Measurements from ENCODE around the gene TRAK1. TPM values are rescaled to one million over a fixed set of nuclear protein-coding genes. Genes with fewer than 3 reads are reported as not detected.

TRAK1 gene
- polyA plus RNA-seq, 3 donors = 6.6 to 40.8 (median 7.0) TPM

DNA sequence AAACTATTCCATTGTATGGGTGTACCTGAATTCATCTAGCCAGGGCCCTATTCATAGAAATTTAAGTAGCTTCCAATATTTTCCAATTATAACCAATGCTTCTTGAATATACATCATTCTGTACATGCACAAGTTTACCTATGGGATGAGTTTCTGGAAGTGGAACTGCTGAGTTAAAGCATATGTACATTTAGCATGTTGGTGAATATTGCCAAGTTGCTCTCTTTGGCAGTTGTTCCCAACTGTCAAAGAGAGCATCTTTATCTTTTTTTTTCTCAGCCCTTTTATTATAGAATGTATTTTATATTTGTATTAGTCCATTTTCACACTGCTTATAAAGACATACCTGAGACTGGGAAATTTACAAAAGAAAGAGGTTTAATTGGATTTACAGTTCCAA is 183.1 kb downstream of the TRAK1 start:
- Mint-ChIP-seq H3K27ac (no peak overlapping the region), H3K27me3 (ENCODE audit: low read depth in 3 of 3) (peaks cover 4 to 7% (median 5%) of the 10 kb centered on the region in 3 donors), H3K4me3 (no peak overlapping the region), H3K4me1 (no peaks in the 10 kb centered on the region), H3K9me3 (peaks cover 4 to 9% (median 7%) of the 10 kb centered on the region in 7 donors), H3K36me3 (no peaks in the 10 kb centered on the region)
- intact Hi-C loops (cut with micrococcal nuclease) = no loop called here
- H2AFZ ChIP-seq (ENCODE audit: insufficient read depth, low read depth, low read length, poor library complexity, severe bottlenecking) = no peak overlapping the region
- H4K20me1 ChIP-seq (ENCODE audit: insufficient read depth, low read length) = no peaks in the 10 kb centered on the region
- H3K27ac ChIP-seq (ENCODE audit: low read depth in 1 of 2, low read length in 2 of 2) = no peak overlapping the region
- H3K27me3 ChIP-seq (ENCODE audit: control insufficient read depth in 2 of 2, insufficient read depth in 2 of 2, low read length in 2 of 2) = peaks cover 2 to 3% of the 10 kb centered on the region in 2 donors
- H3K9me3 ChIP-seq (replicated peaks in 1 of 2; ENCODE audit: control insufficient read depth in 1 of 2, insufficient read depth in 1 of 2, low read length in 2 of 2) = no peaks in the 10 kb centered on the region
- H3K36me3 ChIP-seq (replicated peaks in 1 of 2; ENCODE audit: control insufficient read depth in 1 of 2, insufficient read depth in 2 of 2, low read length in 2 of 2) = no peaks in the 10 kb centered on the region
- H3K9ac ChIP-seq (ENCODE audit: insufficient read depth, low read length, poor library complexity, severe bottlenecking) = no peak overlapping the region
- TF ChIP-seq, protein P1, sequence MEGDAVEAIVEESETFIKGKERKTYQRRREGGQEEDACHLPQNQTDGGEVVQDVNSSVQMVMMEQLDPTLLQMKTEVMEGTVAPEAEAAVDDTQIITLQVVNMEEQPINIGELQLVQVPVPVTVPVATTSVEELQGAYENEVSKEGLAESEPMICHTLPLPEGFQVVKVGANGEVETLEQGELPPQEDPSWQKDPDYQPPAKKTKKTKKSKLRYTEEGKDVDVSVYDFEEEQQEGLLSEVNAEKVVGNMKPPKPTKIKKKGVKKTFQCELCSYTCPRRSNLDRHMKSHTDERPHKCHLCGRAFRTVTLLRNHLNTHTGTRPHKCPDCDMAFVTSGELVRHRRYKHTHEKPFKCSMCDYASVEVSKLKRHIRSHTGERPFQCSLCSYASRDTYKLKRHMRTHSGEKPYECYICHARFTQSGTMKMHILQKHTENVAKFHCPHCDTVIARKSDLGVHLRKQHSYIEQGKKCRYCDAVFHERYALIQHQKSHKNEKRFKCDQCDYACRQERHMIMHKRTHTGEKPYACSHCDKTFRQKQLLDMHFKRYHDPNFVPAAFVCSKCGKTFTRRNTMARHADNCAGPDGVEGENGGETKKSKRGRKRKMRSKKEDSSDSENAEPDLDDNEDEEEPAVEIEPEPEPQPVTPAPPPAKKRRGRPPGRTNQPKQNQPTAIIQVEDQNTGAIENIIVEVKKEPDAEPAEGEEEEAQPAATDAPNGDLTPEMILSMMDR (IDR thresholded peaks at IDR 0.05) = no peak
- no peak overlapping the region for H3K4me2 ChIP-seq (replicated peaks; ENCODE audit: extremely low read depth, low read length, poor library complexity, severe bottlenecking)
- H3K4me1 ChIP-seq (ENCODE audit: control insufficient read depth in 1 of 2, insufficient read depth in 2 of 2, low read length in 2 of 2) = no peaks in the 10 kb centered on the region
- H3K79me2 ChIP-seq (ENCODE audit: insufficient read depth, low read length) = no peaks in the 10 kb centered on the region
- DNase-seq = no peak
- H3K4me3 ChIP-seq (replicated peaks in 1 of 3; ENCODE audit: low read depth in 2 of 3, low read length in 3 of 3) = no peak overlapping the region

DNA sequence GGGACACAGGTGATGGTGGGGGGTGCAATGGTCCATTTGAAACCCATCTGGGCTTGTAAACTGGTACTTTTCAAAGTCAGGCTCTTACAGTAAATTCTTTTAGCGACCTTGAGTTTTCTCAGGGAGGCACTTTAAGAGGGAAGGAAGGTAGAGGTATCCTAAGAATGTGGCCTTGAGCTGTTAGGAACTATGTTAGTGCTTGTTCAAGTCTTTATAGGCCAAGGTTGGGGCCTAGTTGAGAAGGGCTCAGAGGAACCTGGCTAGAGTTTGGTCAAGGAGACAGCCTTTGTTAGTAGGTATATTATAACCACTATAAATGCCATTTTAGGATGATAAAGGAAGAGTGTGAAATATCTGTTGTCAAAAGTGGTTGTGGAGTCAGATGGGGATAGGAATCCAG is 184.1 kb downstream of the TRAK1 start:
- Histone ChIP-seq H3K27me3 (ENCODE audit: control insufficient read depth in 2 of 2, insufficient read depth in 2 of 2, low read length in 2 of 2) (peaks cover 1 to 2% of the 10 kb centered on the region in 2 donors), H3K27ac (ENCODE audit: low read depth in 1 of 2, low read length in 2 of 2) (no peak overlapping the region), H3K4me3 (replicated peaks in 1 of 3; ENCODE audit: low read depth in 2 of 3, low read length in 3 of 3) (no peak overlapping the region), H3K9ac (ENCODE audit: insufficient read depth, low read length, poor library complexity, severe bottlenecking) (no peak overlapping the region), H4K20me1 (ENCODE audit: insufficient read depth, low read length) (no peaks in the 10 kb centered on the region), H3K4me2 (replicated peaks; ENCODE audit: extremely low read depth, low read length, poor library complexity, severe bottlenecking) (no peak overlapping the region), H3K79me2 (ENCODE audit: insufficient read depth, low read length) (no peaks in the 10 kb centered on the region), H3K36me3 (replicated peaks in 1 of 2; ENCODE audit: control insufficient read depth in 1 of 2, insufficient read depth in 2 of 2, low read length in 2 of 2) (no peaks in the 10 kb centered on the region), H3K4me1 (ENCODE audit: control insufficient read depth in 1 of 2, insufficient read depth in 2 of 2, low read length in 2 of 2) (no peaks in the 10 kb centered on the region), H2AFZ (ENCODE audit: insufficient read depth, low read depth, low read length, poor library complexity, severe bottlenecking) (no peak overlapping the region), H3K9me3 (replicated peaks in 1 of 2; ENCODE audit: control insufficient read depth in 1 of 2, insufficient read depth in 1 of 2, low read length in 2 of 2) (peaks cover 6% of the 10 kb centered on the region in 2 donors)
- Mint-ChIP-seq H3K4me3 (no peak overlapping the region), H3K4me1 (no peaks in the 10 kb centered on the region), H3K36me3 (no peaks in the 10 kb centered on the region), H3K9me3 (peaks cover 12 to 18% (median 16%) of the 10 kb centered on the region in 7 donors), H3K27ac (no peak overlapping the region), H3K27me3 (ENCODE audit: low read depth in 3 of 3) (peaks cover 4 to 5% (median 5%) of the 10 kb centered on the region in 3 donors)
- 71% methylated on average over 1 of the region's 1 CpG for WGBS (ENCODE audit: insufficient coverage)
- intact Hi-C loops (cut with micrococcal nuclease) = no loop called here
- DNase-seq = no peak
- TF ChIP-seq, protein P1 (IDR thresholded peaks at IDR 0.05) = no peak

Small RNA genes within 50 kb of the gene (small RNA-seq; reads per million reads assigned to genes)
- gene RNU4-78P (ENCODE audit: insufficient read length, low read depth) = not detected

Other genes with a start within 250 kb of the TRAK1 start
- gene ULK4, start 129.3 kb upstream of the TRAK1 start, polyA plus RNA-seq = 10 to 100 TPM in 2 of 3 donors, 1 to 10 TPM in 1; 6.7 to 14.0 (median 11.8) TPM
- not detected for gene CCK, start 174.8 kb downstream of the TRAK1 start, polyA plus RNA-seq

Data from CD14-positive monocyte (primary cell).